GM18870 (cell line): ENCODE data around the gene C18orf63.

Experiments
- ATAC-seq: cut with Tn5 transposase; IDR thresholded peaks from one replicate; pipeline ENCODE4 v1.9.1; 2021; ENCODE audit warnings: moderate library complexity; ENCODE audit not compliant: unreplicated experiment

Gene C18orf63

DNA sequence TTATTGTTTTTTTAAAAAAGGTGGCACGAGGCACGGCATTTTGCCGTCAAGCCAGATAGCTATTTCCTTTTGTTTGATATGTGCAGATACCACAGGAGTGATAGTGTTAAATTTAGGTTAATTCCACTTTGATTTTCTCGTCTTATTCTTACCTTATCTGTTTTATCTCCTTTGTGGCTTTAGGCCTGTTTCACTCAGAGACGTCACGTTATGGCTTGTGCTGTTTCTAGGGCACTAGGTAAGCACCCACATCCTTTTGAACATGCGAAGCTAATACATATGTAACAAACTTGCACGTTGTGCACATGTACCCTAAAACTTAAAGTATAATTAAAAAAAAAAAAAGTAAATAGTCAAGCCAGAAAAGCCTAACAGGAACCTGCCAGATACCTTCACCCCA, 57.8 kb downstream of the C18orf63 start:
- no peak for ATAC-seq

DNA sequence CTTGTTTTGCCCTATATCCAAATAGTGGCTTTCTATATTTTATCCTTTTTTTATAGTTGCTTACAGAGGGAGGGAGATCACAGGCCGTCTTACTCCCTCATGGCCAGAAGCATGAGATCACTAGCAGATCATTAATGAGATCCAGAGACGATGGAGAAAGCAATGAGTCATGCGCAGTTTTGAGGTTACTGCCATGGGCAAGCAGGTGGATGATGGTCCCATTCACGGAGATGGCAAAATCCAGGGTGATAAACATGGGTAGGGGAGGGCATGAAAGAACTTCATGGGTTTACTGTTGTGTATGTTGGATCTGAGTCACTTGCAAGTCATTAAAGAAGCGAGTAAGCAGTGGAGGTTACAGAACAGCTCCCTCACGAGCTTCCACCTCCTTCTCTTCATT, 60.4 kb downstream of the C18orf63 start:
- ATAC-seq, result no peak

- ATAC-seq, result no peak
Observed at GRCh38 chr18:74376523-74376922, 60.9 kb downstream of the C18orf63 start.

DNA sequence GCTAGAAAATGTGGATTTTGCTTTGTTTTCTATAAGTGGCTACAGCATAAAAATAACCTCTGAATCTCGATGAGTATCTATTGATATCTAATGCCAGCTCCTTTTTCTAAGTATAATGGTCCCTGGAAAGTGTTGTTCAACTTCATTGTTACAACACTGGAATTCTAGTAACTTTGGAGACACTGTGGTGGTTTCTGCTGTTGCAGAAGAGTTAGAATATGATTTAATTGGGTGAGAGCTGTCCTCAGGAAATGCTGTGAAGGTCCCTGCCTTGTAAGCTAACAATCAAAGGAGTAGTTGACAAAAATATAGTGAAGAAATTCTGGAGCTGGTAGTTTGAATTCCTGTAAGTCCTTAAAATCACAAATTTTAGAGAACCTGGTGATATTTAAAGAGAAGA, 62.1 kb downstream of the C18orf63 start:
- no peak for ATAC-seq

DNA sequence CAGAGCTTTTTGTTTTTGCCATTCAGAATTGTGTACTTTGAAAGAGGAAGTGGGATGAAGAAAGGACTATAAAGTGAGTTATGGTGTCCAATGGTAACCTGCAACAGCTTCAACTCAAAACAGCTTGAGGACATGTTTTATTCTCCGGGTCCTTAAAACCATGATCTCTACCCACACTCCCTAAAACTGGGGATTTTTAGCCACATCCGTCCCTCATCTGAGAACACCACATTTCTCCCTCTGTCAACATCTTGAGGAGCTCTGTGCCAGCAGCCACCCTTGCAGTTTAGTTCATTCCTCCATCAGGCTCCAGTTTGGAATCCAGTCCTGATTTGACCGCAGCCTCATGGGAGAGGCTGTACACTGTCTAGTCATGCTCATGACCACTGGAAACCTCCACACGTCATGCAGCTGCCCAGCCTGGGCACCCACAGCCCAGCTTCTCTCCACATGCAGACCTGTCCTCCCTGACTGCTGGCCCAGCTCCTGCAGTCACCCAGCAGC, 62.6 kb downstream of the C18orf63 start:
- ATAC-seq, result no peak

GRCh38 chr18:74380916-74381315, 65.3 kb downstream of the C18orf63 start:
- ATAC-seq, result no peak

DNA sequence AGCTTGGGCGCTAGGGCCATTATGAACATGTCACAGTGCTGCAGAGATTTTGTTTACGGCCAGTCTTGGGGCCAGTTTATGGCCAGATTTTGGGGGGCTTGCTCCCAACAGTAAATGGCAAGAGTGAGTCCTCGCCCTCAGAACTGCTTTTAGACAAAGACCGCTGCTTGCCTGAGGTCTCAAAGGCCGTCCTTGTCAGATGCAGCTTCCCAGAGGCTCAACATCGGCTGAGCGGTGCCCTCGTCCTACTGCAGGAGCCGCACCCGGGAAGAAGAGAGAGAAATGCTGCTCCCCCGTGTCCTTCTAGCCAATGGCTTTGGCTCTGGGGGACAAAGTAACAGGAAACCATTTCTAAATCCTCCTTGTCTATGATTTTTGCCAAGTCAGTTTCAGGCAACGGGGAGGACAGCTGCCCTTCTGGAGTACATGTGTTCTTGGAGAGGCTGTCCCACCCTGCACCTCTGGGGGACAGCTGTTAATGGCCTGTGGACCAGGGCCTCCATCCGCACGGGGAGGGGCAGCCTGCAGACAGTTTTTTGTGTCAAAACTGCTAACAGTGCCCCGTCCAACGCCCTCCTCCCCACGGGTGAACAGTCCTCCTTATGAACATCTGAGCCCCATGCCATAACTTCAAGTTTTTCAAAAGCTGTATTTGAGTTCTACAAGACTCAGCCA, 66.1 kb downstream of the C18orf63 start:
- ATAC-seq, result no peak

DNA sequence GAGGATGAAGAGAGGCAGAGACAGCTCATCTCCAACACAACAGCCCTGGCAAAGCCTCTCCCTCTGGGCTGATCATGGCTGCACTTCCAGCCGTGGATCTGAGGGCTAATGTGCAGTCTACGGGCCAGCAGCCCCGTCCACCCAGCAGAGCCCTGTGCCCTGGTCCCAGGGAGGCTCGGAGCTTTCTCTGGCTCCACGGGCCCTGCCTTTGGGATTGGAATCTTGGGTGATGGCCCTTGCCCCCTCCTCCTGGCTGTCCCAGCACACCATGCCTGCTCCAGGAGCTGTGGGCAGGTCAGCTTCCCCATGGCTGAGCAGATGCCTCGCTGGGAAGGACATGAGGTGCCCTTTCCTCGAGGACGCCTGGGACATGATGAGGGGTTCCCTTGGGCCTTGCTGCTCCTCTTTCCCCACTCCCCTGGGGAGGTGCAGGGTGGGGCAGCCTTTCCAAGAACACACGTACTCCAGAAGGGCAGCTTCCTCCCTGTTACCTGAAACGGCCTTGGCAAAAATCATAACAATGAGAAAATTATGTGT, 66.9 kb downstream of the C18orf63 start:
- no peak for ATAC-seq

- ATAC-seq, result no peak
Observed at GRCh38 chr18:74387383-74387782, 71.7 kb downstream of the C18orf63 start.

GRCh38 chr18:74388227-74388626, 72.6 kb downstream of the C18orf63 start:
- no peak for ATAC-seq

GRCh38 chr18:74389171-74389927, 73.7 kb downstream of the C18orf63 start:
- no peak for ATAC-seq

DNA sequence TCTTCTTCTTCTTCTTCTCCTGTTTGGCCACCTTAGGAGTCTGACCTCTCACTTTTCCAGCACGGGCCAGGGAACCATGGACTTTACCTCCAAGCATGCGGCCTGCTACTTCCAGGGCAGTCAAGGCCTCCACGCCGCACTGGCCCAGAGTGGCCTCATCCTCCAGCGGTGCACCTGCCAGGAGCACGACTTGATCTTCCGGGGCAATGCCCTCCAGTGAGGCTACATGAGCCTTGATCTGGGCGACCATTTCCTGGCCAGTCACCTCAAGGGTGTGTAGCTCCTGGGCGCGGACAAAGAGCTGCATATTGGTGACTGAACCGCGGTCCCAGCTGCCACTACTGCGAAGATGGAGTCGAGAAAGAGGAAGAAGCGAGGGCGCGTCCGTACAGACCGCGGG, 74.4 kb downstream of the C18orf63 start:
- ATAC-seq, result no peak

DNA sequence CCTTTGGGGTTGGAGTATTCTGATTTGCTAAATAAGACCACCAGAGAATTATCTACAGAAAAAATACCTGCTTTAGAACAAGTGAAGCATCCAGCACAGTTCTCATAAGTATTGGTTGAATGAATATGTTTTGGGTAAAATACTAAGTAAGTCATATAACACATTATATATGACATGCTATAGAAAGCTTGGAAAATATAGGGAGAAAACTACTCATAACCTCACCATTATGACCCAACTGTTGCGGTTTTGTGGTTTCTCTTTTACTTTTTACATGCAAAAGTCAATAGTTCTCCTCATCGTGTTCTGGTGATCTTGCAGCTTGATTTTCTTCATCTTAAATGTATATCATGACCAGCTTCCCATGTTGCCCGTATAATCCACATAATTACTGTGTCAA, 75.3 kb downstream of the C18orf63 start:
- no peak for ATAC-seq

GRCh38 chr18:74392323-74392722, 76.7 kb downstream of the C18orf63 start:
- no peak for ATAC-seq

GRCh38 chr18:74395006-74395405, 79.4 kb downstream of the C18orf63 start:
- no peak for ATAC-seq

DNA sequence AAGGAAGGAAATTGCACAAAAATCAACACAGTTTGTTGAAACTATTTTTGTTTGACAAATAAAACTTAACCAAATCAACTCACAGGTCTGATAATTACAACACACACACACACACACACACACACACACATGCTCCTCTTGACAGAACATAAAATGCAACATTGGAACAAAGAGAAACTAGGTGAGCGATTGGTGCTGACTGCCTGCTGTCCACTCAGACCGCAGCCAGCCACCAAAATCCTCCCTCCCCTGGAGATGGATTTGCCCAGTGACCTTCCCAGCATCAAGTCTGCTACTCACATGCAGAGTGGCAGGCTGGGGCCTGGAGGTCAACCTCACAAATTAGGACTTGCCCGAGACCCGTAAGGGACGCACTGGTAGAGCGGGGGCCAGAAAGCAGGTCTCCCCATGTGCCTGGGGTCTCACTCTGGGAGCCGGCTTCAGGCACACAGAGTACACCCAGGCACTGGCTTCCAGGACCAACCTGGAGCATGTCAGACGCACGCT, 80.1 kb downstream of the C18orf63 start:
- no peak for ATAC-seq

DNA sequence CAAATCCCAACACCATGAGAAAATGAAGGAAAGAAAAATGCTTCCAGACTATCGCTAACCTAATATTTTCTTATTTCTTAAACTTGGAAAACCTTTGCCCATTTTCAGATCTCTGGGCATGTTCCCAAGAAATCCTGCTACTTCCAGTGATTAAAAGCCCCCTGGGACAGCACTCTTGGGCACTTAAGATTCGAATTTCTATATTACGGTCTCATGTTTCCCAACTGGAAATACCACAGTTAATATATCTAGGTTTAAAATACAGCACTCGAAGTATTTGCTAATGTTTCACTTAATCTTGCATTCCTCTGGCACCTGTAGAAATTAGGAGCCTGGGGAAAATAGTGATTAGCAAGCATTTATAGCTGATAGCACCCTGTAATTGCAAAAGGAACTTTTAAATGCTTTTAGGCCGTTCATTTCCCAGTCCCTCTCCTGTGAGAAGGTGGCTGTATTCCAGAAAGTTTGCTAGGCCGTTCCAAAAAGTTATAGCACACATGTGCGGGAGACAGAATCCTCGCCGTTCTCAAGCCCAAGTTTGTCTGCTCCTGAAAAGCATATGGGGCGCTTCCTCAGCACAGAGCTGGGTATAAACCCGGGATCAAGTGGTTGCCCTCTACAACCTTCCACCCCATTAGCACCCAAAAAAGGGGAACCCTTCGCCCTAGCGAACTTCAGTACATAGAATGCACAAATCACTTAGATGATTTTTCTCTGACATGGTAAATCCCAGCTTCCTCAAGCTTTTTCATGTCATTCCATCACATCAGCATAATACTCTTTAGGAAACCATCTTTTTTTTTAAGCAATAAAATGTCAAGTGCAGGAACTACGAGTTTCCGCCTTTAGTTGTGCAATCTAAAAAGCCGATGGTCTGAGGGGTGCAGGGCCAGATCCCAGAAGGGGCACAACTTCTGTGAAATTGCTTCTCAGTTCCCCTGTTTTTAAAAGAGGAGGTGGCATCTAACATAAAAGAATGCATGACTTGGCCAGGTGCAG, 80.8 kb downstream of the C18orf63 start:
- no peak for ATAC-seq

- no peak for ATAC-seq
Observed at GRCh38 chr18:74397572-74397971, 81.9 kb downstream of the C18orf63 start.

DNA sequence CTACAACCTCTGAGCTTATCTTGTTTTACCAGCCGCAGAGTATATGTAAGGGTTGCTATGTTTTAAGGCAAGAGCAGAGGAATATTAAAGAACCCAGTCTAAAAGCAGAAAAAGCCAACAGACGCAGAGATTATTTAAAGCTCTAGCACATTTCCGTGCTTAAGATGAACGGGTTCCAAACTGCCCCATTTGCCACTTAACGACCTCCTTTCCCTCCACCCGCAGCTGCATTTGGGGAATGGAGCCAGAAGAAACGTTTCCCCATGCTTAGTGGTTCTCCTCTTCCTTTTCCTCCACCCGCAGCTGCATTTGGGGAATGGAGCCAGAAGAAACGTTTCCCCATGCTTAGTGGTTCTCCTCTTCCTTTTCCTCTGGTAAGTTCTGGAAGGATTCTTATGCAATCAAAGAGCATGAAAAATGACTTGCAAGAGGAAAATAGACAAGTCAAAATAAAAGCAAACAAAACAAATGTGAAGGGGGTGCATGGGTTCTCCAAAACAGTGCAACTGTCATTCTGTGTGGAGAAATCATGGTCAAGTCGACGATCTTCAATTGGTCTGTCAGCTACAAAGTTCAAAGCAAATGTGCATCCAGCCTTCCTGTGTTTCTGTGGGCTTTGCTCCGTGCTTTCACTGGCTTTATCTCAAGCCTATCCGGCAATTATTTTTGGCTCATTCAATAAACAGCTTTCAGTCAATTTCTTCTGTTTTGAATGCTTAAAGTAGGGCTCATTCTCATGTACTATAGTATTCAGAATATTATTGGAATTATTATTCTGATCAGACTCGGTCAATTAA, 83.7 kb downstream of the C18orf63 start:
- no peak for ATAC-seq

GRCh38 chr18:74400813-74401212, 85.2 kb downstream of the C18orf63 start:
- no peak for ATAC-seq
